Stomach (tissue), 4 donors: Measurements from ENCODE around the gene MRPL50.

Source experiments
- CTCF ChIP-seq, 7 experiments: fragments of 450-650 bp in 4 of 7; fragments of 200-600 bp in 3 of 7; sonication (generic) in 3 of 7; IDR thresholded peaks; one replicate each; pipeline ENCODE4 v1.5.1; 2016 to 2019; ENCODE audit warnings: antibody characterized with exemption in 7 of 7, control low read depth in 2 of 7, mild to moderate bottlenecking in 1 of 7
- POLR2A ChIP-seq, 4 donors: fragments of 450-650 bp; IDR thresholded peaks; one replicate each; pipeline ENCODE4 v1.6.1; 2016; ENCODE audit warnings: antibody characterized with exemption in 4 of 4, control low read depth in 2 of 4, mild to moderate bottlenecking in 1 of 4, moderate library complexity in 1 of 4

- TF ChIP-seq CTCF (IDR thresholded peaks at IDR 0.05) = no peak
- TF ChIP-seq POLR2A (IDR thresholded peaks at IDR 0.05) = no peak
These were observed 55.8 kb downstream of the MRPL50 start for GRCh38 chr9:101342595-101342994.
